Measurements from ENCODE around the gene USP35.

The USP35 gene

GRCh38 chr11:78199653-78200015 lies 10.9 kb downstream of the USP35 start:
- DNase-seq: no peak

GRCh38 chr11:78200061-78200460 lies 11.3 kb downstream of the USP35 start:
- DNase-seq: no peak

GRCh38 chr11:78200553-78200952 lies 11.8 kb downstream of the USP35 start:
- DNase-seq: no peak

- DNase-seq: no peak
These were observed 12.5 kb downstream of the USP35 start for GRCh38 chr11:78201096-78201818.

- no peak for DNase-seq
These were observed 14.0 kb downstream of the USP35 start for GRCh38 chr11:78202733-78203167.

GRCh38 chr11:78203184-78203583 lies 14.5 kb downstream of the USP35 start:
- no peak for DNase-seq

GRCh38 chr11:78205256-78205655 lies 16.5 kb downstream of the USP35 start:
- DNase-seq: no peak

GRCh38 chr11:78205691-78206090 lies 17.0 kb downstream of the USP35 start:
- DNase-seq: no peak

GRCh38 chr11:78207532-78208256 lies 19.0 kb downstream of the USP35 start:
- DNase-seq: no peak

- DNase-seq: no peak
These were observed 19.8 kb downstream of the USP35 start for GRCh38 chr11:78208257-78209165.

- DNase-seq: no peak
These were observed 20.8 kb downstream of the USP35 start for GRCh38 chr11:78209478-78209877.

- no peak for DNase-seq
These were observed 21.4 kb downstream of the USP35 start for GRCh38 chr11:78210000-78210608.

GRCh38 chr11:78211565-78211964 lies 22.8 kb downstream of the USP35 start:
- no peak for DNase-seq

GRCh38 chr11:78212586-78213371 lies 24.1 kb downstream of the USP35 start:
- no peak for DNase-seq

- DNase-seq: no peak
These were observed 25.0 kb downstream of the USP35 start for GRCh38 chr11:78213526-78214330.

GRCh38 chr11:78214331-78215194 lies 25.8 kb downstream of the USP35 start:
- DNase-seq: no peak

GRCh38 chr11:78216021-78216420 lies 27.3 kb downstream of the USP35 start:
- no peak for DNase-seq

GRCh38 chr11:78216571-78217287 lies 28.0 kb downstream of the USP35 start:
- no peak for DNase-seq

Measured in RPMI8226 (cell line).